ENCODE results near the gene RTKN2.
"Not testable (repeated sequence)": the region's sequence is repeated elsewhere in the genome, so short reads cannot be mapped to it uniquely, and the experiment has no call there.

Gene RTKN2

GRCh38 chr10:62268399-62269114 lies at the start of gene RTKN2:
Gene RTKN2 (minus strand): TSS chr10:62268844. CDS start chr10:62268610, 234 bp downstream.
- DNase-seq: peak; percentile 46 to 76

DNA sequence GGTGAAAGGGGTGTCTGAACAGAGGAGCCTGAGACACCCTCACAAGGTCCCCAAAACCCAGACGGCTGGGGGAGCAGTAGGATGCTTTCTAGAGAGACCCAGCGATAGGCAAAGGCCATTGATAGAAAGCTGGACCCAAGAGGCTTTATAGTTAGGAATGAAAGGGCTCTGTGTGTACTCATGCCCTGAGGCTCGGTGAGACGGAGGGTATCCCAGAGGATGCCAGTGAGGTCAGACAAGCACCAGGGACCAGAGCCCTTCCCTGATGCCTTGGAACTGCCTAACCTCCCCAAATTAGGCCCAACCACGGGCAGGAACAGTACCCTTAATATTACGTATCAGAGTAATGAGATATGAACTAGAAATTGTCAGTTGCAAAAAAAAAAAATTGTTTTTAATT lies 48.6 kb upstream of the RTKN2 start:
- DNase-seq: no peak

DNA sequence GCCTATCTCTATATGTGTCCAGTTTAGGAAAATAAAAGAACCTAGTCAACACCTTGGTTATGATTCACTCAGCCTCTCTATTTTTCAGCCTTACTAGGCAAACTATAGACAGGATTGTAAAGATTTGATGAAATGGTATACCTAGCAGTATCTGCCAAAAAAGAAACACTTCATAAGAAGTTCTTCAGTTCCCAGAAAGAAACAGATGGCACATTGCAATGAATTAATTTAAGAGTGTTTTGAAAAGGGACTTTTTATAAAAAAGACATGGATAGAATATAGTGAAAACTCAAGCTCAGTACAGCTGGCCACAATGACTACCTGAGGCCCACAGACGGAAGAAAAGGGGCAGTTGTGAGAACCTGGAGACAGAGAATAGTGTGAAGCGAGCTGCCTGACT lies 40.6 kb upstream of the RTKN2 start:
- DNase-seq: no peak

- DNase-seq: no peak
Measured at GRCh38 chr10:62308101-62308500, 39.5 kb upstream of the RTKN2 start.

DNA sequence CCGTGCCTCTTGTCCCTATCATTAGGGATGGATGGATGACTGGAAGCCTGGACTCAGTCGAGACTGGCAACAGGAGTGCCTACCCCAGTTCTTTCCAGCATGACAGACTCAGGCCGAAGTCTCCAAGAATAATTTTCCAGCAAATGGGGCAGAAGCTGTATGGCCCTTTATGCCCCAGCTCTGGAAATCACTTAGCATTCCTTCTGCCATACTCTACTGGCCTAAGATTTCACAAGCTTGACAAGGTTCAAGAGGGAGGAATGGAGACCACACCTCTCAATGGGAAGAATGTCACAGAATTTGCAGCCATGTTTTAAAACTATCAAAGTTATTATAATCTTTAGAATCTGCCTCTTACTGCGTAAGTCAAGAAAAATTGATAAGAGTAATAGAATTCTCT lies 39.0 kb upstream of the RTKN2 start:
- DNase-seq: no peak

GRCh38 chr10:62306663-62307062 lies 38.0 kb upstream of the RTKN2 start:
- no peak for DNase-seq

DNA sequence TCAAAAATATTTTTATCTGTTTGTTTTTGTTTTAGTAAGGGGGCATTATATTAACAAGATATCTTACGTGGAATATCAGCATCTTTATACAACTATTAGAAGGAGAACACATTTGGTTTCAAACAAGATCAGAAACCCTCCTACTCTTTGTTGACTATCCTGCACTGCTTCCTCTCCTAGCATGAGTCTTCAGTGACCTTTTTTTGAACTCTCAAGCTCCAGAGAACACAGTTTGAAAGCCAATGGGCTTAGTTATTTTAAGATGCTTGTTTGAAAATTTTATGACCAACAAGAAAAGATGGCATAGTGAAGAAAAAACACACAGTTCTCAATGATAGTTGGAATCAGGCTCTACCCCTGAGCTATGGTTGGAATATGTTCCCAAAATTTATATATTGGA lies 37.2 kb upstream of the RTKN2 start:
- DNase-seq: no peak

GRCh38 chr10:62303922-62304321 lies 35.3 kb upstream of the RTKN2 start:
- DNase-seq: no peak

DNA sequence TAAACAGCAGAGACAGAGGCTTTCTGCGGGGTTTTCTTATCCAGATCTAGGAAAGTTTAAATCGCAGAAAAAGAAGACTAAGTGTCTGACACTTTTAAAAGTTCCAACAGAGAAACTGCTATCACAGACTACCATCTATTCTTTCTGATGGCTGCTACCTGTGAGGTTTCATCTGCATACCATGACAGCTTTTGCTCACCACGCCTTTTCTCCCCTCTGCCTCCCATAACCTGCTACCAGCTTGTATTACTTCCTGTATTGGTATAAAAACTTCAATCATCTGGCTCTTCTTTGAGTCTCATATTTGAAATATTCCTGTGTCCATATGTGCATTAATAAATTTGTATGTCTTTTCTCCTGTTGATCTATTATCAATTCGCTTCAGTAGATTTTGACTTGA lies 34.1 kb upstream of the RTKN2 start:
- DNase-seq: no peak

GRCh38 chr10:62297857-62298256 lies 29.2 kb upstream of the RTKN2 start:
- no peak for DNase-seq

DNA sequence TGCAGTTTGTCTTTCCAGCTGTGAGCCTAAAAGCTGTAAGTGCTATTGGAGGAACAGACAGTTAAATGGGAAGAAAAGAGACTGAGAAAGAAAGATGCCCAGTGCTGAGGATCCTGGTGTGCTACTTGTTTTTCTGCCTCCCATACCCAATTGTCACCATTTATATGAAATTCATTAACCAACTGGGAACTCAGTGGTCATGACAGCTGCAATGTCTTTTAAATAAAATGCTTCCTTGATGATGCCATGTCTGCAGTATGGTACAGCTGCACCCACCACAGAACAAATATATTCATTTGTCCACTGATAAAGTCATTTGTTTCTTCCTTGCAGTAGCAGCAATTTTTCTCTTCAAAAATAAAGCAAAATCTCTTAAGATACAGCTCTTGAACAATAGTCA lies 15.6 kb upstream of the RTKN2 start:
- DNase-seq: no peak

DNA sequence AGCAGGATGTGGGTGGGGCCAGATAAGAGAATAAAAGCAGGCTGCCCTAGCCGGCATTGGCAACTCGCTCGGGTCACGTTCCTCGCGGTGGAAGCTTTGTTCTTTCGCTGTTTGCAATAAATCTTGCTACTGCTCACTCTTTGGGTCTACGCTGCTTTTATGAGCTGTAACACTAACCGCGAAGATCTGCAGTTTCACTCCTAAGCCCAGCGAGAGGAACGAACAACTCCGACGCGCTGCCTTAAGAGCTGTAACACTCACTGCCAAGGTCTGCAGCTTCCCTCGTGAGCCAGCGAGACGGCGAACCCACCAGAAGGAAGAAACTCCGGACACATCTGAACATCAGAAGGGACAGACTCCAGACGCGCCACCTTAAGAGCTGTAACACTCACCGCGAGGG lies 12.7 kb upstream of the RTKN2 start:
- not testable (repeated sequence) for DNase-seq

GRCh38 chr10:62280392-62280791 lies 11.7 kb upstream of the RTKN2 start:
- DNase-seq: not testable (repeated sequence)

- DNase-seq: peak in 1 of 2 experiments; percentile 8
Measured at GRCh38 chr10:62278441-62278910, 9.8 kb upstream of the RTKN2 start.

GRCh38 chr10:62277971-62278370 lies 9.3 kb upstream of the RTKN2 start:
- no peak for DNase-seq

- no peak for DNase-seq
Measured at GRCh38 chr10:62270020-62270419, 1.4 kb upstream of the RTKN2 start.

DNA sequence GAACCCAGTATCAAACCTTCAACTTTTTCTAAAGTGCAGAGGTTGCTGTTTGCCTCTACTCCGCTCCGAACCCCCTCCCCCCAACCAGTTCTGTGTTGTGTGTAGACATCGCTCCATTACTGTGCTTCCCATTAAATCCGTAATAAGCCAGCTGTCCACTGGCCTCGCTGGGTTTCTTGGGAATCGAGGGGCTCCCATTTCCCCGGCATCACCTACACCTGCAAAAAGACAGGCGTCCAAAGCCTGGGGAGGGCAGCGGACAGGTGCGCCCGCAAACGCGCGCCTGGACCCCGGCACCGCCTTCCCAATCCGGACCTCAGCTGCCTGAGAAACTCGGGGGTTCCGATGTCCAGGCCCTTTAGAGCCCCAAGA lies 631 bp downstream of the RTKN2 start:
- DNase-seq: peak in 1 of 2 experiments; percentile 14

GRCh38 chr10:62266611-62267010 lies 2.0 kb downstream of the RTKN2 start:
- DNase-seq: peak in 1 of 2 experiments; percentile 20

- no peak for DNase-seq
Measured at GRCh38 chr10:62266147-62266546, 2.5 kb downstream of the RTKN2 start.

DNA sequence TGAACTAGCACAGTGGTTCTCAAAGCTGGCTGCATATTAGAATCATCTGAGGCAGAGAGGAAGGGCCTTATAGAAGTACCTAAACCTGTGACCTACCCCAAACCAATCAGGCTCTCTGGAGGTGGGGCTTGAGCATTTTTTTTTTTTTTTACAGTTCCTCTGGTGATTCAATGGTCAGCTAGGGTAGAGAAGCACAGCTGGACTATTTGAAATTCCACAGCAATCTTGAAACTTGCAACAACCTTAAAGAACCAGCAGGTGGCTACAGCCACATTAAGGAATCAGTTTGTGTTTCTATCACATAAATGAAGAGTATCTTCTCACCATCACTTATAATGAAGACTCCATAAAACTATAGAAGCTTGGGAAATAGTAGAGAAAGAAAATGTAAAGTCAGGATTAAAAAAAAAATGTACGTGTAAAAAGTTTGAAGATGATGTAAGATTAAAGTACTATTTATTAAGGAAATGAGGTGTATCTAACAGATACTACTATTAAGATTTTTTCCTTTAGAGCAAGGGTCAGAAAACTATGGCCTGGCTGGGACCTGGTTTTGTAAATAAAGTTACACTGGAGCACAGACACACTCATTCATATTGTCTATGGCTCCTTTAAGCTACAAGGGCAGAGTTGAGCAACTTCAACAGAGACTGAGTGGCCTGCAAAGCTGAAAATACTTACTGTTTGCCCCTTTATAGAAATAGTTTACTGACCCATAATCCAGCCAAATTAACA lies 3.8 kb downstream of the RTKN2 start:
- DNase-seq: peak in 1 of 2 experiments; percentile 32

DNA sequence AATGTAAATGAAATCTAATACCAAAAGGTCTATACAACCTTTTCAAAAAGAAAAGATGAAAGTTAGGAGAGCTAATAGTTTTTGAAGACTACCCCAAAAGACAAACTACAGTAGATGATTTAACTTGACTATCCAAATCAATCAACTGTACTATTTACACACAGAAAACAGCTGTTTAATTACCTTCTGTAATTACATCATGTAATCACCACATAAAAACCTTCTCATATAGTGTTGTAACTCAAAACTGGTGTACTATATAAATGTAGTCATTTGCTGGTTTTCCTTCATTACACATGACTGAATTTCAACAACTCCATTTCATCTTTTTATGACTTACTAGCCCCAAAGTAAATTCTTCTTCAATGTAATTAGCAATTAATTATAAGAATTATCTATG lies 4.5 kb downstream of the RTKN2 start:
- DNase-seq: no peak

DNA sequence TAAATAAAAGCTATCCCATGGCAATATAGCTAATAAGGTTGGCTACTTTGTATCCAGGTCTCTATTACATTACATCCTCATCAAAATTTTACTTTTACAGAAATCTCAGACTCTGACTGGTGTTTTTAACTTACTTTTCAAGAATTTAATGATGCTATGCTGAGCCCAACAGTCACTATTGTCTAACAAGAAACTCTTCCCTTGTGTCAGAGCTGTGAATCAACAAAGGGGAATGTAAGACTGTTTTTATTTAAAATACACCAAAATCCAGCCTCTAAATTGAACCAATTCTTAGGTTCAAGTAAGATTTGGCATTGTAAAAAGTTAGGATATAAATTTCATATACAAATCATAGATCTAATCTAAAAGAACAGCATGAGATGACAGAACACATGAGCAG lies 7.0 kb downstream of the RTKN2 start:
- no peak for DNase-seq

DNA sequence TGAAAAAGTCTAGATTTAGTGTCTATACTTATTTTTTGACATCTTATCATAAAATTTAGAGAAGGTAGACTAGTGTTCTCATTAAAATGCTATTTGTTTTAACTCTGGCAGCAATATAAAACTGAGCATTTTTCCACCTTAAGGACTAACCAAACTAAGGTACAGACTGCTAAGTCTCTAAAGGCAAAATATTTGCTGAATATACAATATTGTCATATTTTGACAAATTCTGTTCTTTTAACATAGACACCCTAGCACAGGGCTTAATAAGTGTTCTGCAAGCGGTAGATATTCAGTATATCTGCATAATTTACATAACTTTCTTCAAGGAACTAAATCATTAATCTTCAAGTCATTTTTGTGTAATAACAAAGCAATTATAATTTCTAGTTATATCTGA lies 8.6 kb downstream of the RTKN2 start:
- no peak for DNase-seq

GRCh38 chr10:62259456-62259855 lies 9.2 kb downstream of the RTKN2 start:
- no peak for DNase-seq

DNA sequence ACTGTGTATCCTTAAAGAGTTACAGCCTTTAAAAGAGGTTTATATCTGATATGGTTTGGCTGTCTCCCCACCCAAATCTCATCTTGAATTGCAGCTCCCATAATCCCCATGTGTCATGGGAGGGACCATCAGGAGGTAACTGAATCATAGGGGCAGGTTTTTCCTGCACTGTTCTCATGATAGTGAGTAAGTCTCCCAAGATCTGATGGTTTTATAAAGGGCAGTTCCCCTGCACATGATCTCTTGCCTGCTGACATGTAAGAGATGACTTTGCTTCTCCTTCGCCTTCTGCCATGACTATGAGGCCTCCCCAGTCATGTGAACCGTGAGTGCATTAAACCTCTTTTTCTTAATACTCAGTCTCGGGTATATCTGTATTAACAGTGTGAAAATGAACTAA lies 9.7 kb downstream of the RTKN2 start:
- no peak for DNase-seq

Measured in NCI-H524 (cell line).